Astrocyte (in vitro differentiated cells and primary cell): ENCODE data around the gene TNFSF15.

ENCODE experiments used
- EZH2 ChIP-seq: IDR thresholded peaks from 2 replicates; pipeline ENCODE4 v1.6.1; 2012; ENCODE audit warnings: mild to moderate bottlenecking, low read length, inconsistent platforms; ENCODE audit not compliant: insufficient read depth
- TF ChIP-seq, protein P1 (sequence below): IDR thresholded peaks from 2 replicates; pipeline ENCODE4 v1.5.1; 2011; ENCODE audit warnings: low read depth, mild to moderate bottlenecking, inconsistent platforms, low read length, moderate library complexity; ENCODE audit not compliant: insufficient read depth

GRCh38 chr9:114791736-114792135, 14.1 kb downstream of the TNFSF15 start:
- no peak for TF ChIP-seq EZH2
- TF ChIP-seq, protein P1, sequence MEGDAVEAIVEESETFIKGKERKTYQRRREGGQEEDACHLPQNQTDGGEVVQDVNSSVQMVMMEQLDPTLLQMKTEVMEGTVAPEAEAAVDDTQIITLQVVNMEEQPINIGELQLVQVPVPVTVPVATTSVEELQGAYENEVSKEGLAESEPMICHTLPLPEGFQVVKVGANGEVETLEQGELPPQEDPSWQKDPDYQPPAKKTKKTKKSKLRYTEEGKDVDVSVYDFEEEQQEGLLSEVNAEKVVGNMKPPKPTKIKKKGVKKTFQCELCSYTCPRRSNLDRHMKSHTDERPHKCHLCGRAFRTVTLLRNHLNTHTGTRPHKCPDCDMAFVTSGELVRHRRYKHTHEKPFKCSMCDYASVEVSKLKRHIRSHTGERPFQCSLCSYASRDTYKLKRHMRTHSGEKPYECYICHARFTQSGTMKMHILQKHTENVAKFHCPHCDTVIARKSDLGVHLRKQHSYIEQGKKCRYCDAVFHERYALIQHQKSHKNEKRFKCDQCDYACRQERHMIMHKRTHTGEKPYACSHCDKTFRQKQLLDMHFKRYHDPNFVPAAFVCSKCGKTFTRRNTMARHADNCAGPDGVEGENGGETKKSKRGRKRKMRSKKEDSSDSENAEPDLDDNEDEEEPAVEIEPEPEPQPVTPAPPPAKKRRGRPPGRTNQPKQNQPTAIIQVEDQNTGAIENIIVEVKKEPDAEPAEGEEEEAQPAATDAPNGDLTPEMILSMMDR = no peak
